A673 (cell line): ENCODE data around the gene DYNLT2B. TPM values are rescaled to one million over a fixed set of nuclear protein-coding genes. Genes with fewer than 3 reads are reported as not detected.

Experiments used
- BruUV-seq: library from RNA; stranded (reverse); fragments of 400-500 nt; replicated peaks from 2 replicates; lab custom pipeline; 2021; lab: Mats Ljungman, UMichigan
- CTCF ChIA-PET: fragments of 300-600 bp; sonication (Branson Sonifier 250); formaldehyde crosslinking; loops from one replicate; lab custom pipeline; 2022; ENCODE audit warnings: antibody characterized with exemption; lab: Charles Lee
- POLR2A ChIA-PET: fragments of 300-600 bp; sonication (Branson Sonifier 250); formaldehyde crosslinking; loops from one replicate; lab custom pipeline; 2022; ENCODE audit warnings: antibody characterized with exemption; ENCODE audit not compliant: low non-redundant PET; lab: Charles Lee
- DNase-seq: peaks from one replicate; pipeline ENCODE4 v3.0.0-alpha.2; 2015; ENCODE audit warnings: low spot score
- H3K27ac ChIP-seq: fragments of 200-600 bp; sonication (generic); 2 replicates; pipeline ENCODE4 v1.5.1; 2016; ENCODE audit warnings: mixed run types, low read depth, mild to moderate bottlenecking, mixed read lengths, antibody characterized with exemption, low read length; ENCODE audit not compliant: poor library complexity, severe bottlenecking
- H3K27me3 ChIP-seq: fragments of 200-600 bp; sonication (generic); replicated peaks from 2 replicates; pipeline ENCODE4 v1.6.1; 2017; ENCODE audit warnings: mixed run types, low read depth, mild to moderate bottlenecking, mixed read lengths, antibody characterized with exemption, low read length; ENCODE audit not compliant: insufficient read depth, poor library complexity
- H3K36me3 ChIP-seq: fragments of 200-600 bp; sonication (generic); 2 replicates; pipeline ENCODE4 v1.6.1; 2016; ENCODE audit warnings: mixed run types, mild to moderate bottlenecking, mixed read lengths, antibody characterized with exemption, low read length; ENCODE audit not compliant: insufficient read depth, poor library complexity, severe bottlenecking
- H3K4me1 ChIP-seq: fragments of 200-600 bp; sonication (generic); 2 replicates; pipeline ENCODE4 v1.6.1; 2017; ENCODE audit warnings: mixed run types, mild to moderate bottlenecking, mixed read lengths, antibody characterized with exemption, low read length; ENCODE audit not compliant: insufficient read depth, poor library complexity, severe bottlenecking
- H3K4me3 ChIP-seq: fragments of 200-600 bp; sonication (generic); 2 replicates; pipeline ENCODE4 v1.5.1; 2016; ENCODE audit warnings: low read depth, mixed run types, mild to moderate bottlenecking, mixed read lengths, low read length; ENCODE audit not compliant: poor library complexity, severe bottlenecking
- H3K9me3 ChIP-seq: fragments of 200-600 bp; sonication (generic); 2 replicates; pipeline ENCODE4 v1.6.1; 2016; ENCODE audit warnings: mixed run types, low read depth, mild to moderate bottlenecking, mixed read lengths, antibody characterized with exemption, low read length; ENCODE audit not compliant: poor library complexity, severe bottlenecking
- EZH2 ChIP-seq: fragments of 200-600 bp; sonication (generic); IDR thresholded peaks from 2 replicates; pipeline ENCODE4 v1.6.1; 2017; ENCODE audit warnings: borderline replicate concordance, low read depth, mild to moderate bottlenecking, mixed read lengths, antibody characterized with exemption, low read length; ENCODE audit not compliant: poor library complexity, severe bottlenecking
- intact Hi-C: fragments of 100-400 bp; cut with micrococcal nuclease; formaldehyde crosslinking; loops from one replicate; pipeline ENCODE4 v1.10.0; 2022; ENCODE audit not compliant: unreplicated experiment
- total RNA-seq: library from RNA; stranded (reverse); gene quantifications from 2 replicates; pipeline ENCODE4 v1.2.3, GENCODE V29; 2021
- TF ChIP-seq, protein P1 (sequence below): fragments of 300-800, 200-600 bp; sonication (generic); conservative IDR thresholded peaks from 2 replicates; pipeline ENCODE4 v1.5.1; 2017; ENCODE audit warnings: low read depth, mild to moderate bottlenecking, antibody characterized with exemption, low read length, moderate library complexity, mixed read lengths

The DYNLT2B gene
- total RNA-seq, 1 experiment from 2014 or later: 24.6 TPM

- no TSS peak for BruUV-seq
- no peaks in the 10 kb centered on the region for H3K4me1 ChIP-seq
- intact Hi-C loops: no loop called here
- H3K36me3 ChIP-seq: peaks cover 45% of the 10 kb centered on the region
- DNase-seq: no peak
- H3K9me3 ChIP-seq: no peaks in the 10 kb centered on the region
- TF ChIP-seq, protein P1, sequence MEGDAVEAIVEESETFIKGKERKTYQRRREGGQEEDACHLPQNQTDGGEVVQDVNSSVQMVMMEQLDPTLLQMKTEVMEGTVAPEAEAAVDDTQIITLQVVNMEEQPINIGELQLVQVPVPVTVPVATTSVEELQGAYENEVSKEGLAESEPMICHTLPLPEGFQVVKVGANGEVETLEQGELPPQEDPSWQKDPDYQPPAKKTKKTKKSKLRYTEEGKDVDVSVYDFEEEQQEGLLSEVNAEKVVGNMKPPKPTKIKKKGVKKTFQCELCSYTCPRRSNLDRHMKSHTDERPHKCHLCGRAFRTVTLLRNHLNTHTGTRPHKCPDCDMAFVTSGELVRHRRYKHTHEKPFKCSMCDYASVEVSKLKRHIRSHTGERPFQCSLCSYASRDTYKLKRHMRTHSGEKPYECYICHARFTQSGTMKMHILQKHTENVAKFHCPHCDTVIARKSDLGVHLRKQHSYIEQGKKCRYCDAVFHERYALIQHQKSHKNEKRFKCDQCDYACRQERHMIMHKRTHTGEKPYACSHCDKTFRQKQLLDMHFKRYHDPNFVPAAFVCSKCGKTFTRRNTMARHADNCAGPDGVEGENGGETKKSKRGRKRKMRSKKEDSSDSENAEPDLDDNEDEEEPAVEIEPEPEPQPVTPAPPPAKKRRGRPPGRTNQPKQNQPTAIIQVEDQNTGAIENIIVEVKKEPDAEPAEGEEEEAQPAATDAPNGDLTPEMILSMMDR: no peak
- no peak for TF ChIP-seq EZH2
- no peaks in the 10 kb centered on the region for H3K27me3 ChIP-seq
- ChIA-PET POLR2A (no interaction called here), CTCF (no interaction called here)
- no peak overlapping the region for H3K27ac ChIP-seq
- H3K4me3 ChIP-seq: no peak overlapping the region
These were observed 36.1 kb upstream of the DYNLT2B start for GRCh38 chr3:196354132-196354531.

DNA sequence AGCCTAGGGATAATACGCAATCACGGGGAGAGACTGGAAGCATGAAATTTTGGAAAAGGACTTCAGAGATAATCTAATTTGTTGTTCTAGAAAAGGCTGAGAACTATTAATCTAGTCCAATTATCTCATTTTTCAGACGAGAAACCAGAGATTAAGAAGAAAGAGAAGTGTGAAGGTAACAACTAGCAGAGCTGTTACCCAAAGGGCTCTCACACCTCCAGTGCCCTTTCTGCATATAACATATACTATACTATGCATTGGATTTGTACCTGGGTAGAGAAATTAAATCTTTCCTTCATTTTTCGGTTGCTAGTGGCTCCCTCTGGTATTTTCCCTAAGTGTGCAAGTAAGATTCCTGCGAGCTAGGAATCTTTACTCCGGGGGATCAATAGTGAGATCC lies 33.5 kb upstream of the DYNLT2B start:
- H3K36me3 ChIP-seq: peaks cover 26% of the 10 kb centered on the region
- no peaks in the 10 kb centered on the region for H3K27me3 ChIP-seq
- no peak overlapping the region for H3K4me3 ChIP-seq
- no peaks in the 10 kb centered on the region for H3K9me3 ChIP-seq
- DNase-seq: no peak
- no TSS peak for BruUV-seq
- no peak for TF ChIP-seq EZH2
- TF ChIP-seq, protein P1: no peak
- CTCF ChIA-PET: interaction anchor here (0.5 kb wide), 1 partner anchor 604 kb away, joined by 4 read pairs; no protein-coding TSS in a partner anchor
- H3K27ac ChIP-seq: no peak overlapping the region
- intact Hi-C loops: no loop called here
- no peaks in the 10 kb centered on the region for H3K4me1 ChIP-seq
- POLR2A ChIA-PET: no interaction called here

- Histone ChIP-seq H3K27ac (no peak overlapping the region), H3K4me3 (no peak overlapping the region), H3K9me3 (no peaks in the 10 kb centered on the region), H3K4me1 (no peaks in the 10 kb centered on the region), H3K27me3 (no peaks in the 10 kb centered on the region), H3K36me3 (peaks cover 12% of the 10 kb centered on the region)
- ChIA-PET CTCF (no interaction called here), POLR2A (no interaction called here)
- no TSS peak for BruUV-seq
- TF ChIP-seq, protein P1: no peak
- no peak for TF ChIP-seq EZH2
- DNase-seq: no peak
- intact Hi-C loops: no loop called here
These were observed 32.0 kb upstream of the DYNLT2B start for GRCh38 chr3:196350067-196350466.
